GM18517 (cell line): Measurements from ENCODE around the gene LIPC.

Experiments
- ATAC-seq: cut with Tn5 transposase; IDR thresholded peaks from one replicate; pipeline ENCODE4 v1.9.1; 2021; ENCODE audit warnings: mild to moderate bottlenecking, moderate library complexity; ENCODE audit not compliant: unreplicated experiment

LIPC gene

GRCh38 chr15:58433597-58434333, 2.0 kb downstream of the LIPC start:
- ATAC-seq = no peak

- ATAC-seq = no peak
Measured at GRCh38 chr15:58434334-58434875, 2.6 kb downstream of the LIPC start.

GRCh38 chr15:58436552-58436951, 4.8 kb downstream of the LIPC start:
- no peak for ATAC-seq

- ATAC-seq = no peak
Measured at GRCh38 chr15:58437531-58438105, 5.8 kb downstream of the LIPC start.

- ATAC-seq = no peak
Measured at GRCh38 chr15:58438111-58438510, 6.3 kb downstream of the LIPC start.

GRCh38 chr15:58438956-58439355, 7.2 kb downstream of the LIPC start:
- no peak for ATAC-seq

GRCh38 chr15:58440158-58440910, 8.5 kb downstream of the LIPC start:
- no peak for ATAC-seq

GRCh38 chr15:58440922-58441321, 9.1 kb downstream of the LIPC start:
- ATAC-seq = no peak

GRCh38 chr15:58441376-58442070, 9.7 kb downstream of the LIPC start:
- no peak for ATAC-seq

GRCh38 chr15:58442122-58442521, 10.3 kb downstream of the LIPC start:
- no peak for ATAC-seq

GRCh38 chr15:58443308-58443707, 11.5 kb downstream of the LIPC start:
- ATAC-seq = no peak

- ATAC-seq = no peak
Measured at GRCh38 chr15:58444056-58444455, 12.3 kb downstream of the LIPC start.

- no peak for ATAC-seq
Measured at GRCh38 chr15:58444658-58445332, 13.0 kb downstream of the LIPC start.

- ATAC-seq = no peak
Measured at GRCh38 chr15:58445865-58446264, 14.1 kb downstream of the LIPC start.

GRCh38 chr15:58446521-58446920, 14.7 kb downstream of the LIPC start:
- no peak for ATAC-seq

- ATAC-seq = no peak
Measured at GRCh38 chr15:58447271-58448010, 15.7 kb downstream of the LIPC start.

GRCh38 chr15:58448331-58448730, 16.5 kb downstream of the LIPC start:
- no peak for ATAC-seq

GRCh38 chr15:58448906-58449305, 17.1 kb downstream of the LIPC start:
- no peak for ATAC-seq

- no peak for ATAC-seq
Measured at GRCh38 chr15:58451826-58452225, 20.0 kb downstream of the LIPC start.

GRCh38 chr15:58452775-58453174, 21.0 kb downstream of the LIPC start:
- ATAC-seq = no peak
